BJ (cell line): ENCODE results near the gene DHX35. TPM values are rescaled to one million over a fixed set of nuclear protein-coding genes. Genes with fewer than 3 reads are reported as not detected.

ENCODE experiments used
- CTCF ChIA-PET: fragments of 350-600 bp; formaldehyde crosslinking; extraction: SDS; loops from one replicate; lab custom pipeline; 2021; ENCODE audit warnings: antibody characterized with exemption, inconsistent platforms; lab: Yijun Ruan, JAX
- POLR2A ChIA-PET: fragments of 300-600 bp; sonication (Branson Sonifier 250); formaldehyde crosslinking; extraction: SDS; loops from one replicate; lab custom pipeline; 2021; ENCODE audit warnings: antibody characterized with exemption; lab: Charles Lee
- DNase-seq: peaks from one replicate; pipeline ENCODE4 v3.0.0-alpha.2; 2011; ENCODE audit warnings: low read depth
- H3K27me3 ChIP-seq: 2 replicates; pipeline ENCODE4 v1.6.0; 2011; ENCODE audit warnings: low read length; ENCODE audit not compliant: control insufficient read depth, insufficient read depth
- H3K36me3 ChIP-seq: 2 replicates; pipeline ENCODE4 v1.5.1; 2011; ENCODE audit warnings: low read length; ENCODE audit not compliant: control insufficient read depth, insufficient read depth
- H3K4me3 ChIP-seq: 2 replicates; pipeline ENCODE4 v1.5.1; 2011; ENCODE audit warnings: low read depth, mild to moderate bottlenecking, control low read depth, low read length
- CTCF ChIP-seq: IDR thresholded peaks from 2 replicates; pipeline ENCODE4 v1.5.1; 2011; ENCODE audit warnings: low read depth, mild to moderate bottlenecking, control low read depth, inconsistent platforms, low read length, moderate library complexity; ENCODE audit not compliant: insufficient read depth
- polyA plus RNA-seq: library from polyadenylated mRNA; depleted of rRNA; stranded (reverse); fragments of >200 nt; gene quantifications from 2 replicates; pipeline ENCODE4 v1.2.3, GENCODE V29; 2011

DHX35 gene
- polyA plus RNA-seq, 1 experiment = 14.5 TPM

DNA sequence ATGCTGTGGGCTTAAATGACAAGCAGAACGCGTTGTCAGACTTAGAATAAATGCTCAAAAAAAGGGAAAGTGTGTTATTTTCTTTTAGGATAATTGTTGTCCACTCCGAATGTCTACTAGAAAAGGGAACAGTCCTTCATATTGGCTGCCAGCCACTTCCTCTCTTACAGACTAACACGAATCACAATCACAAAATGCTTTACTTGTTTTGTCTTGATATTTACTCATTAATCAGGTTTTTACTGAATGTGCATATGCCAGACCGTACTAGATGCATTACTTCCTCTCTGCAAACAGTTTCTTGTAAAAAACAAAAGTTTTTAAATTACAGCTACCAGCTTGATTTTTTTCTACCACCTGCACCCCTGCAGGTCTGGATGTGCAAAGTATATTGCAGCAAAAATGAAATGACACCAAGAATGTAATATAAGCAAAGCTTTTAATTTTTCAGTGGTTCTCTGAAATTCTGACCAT is 821 bp downstream of the DHX35 start:
- H3K27me3 ChIP-seq = no peaks in the 10 kb centered on the region
- ChIA-PET POLR2A (interaction anchor here (0.6 kb wide), 1 partner anchor 33 kb away, joined by 8 read pairs; no protein-coding TSS in a partner anchor), CTCF (interaction anchor here (0.9 to 3.0 kb wide), 8 partner anchors 10 to 87 kb away, joined by 3 to 11 read pairs (median 4); partner anchors contain the start of gene FAM83D)
- TF ChIP-seq CTCF = no peak
- no peaks in the 10 kb centered on the region for H3K36me3 ChIP-seq
- peak overlapping the region; percentile 87 for H3K4me3 ChIP-seq
- DNase-seq = no peak

GRCh38 chr20:38963745-38964144 is 1.6 kb downstream of the DHX35 start:
- no peaks in the 10 kb centered on the region for H3K36me3 ChIP-seq
- no peak for DNase-seq
- ChIA-PET CTCF (interaction anchor here (1.7 to 2.2 kb wide), 3 partner anchors 9 to 86 kb away, joined by 3 to 6 read pairs (median 4); no protein-coding TSS in a partner anchor), POLR2A (interaction anchor here (0.6 kb wide), 1 partner anchor 32 kb away, joined by 8 read pairs; no protein-coding TSS in a partner anchor)
- no peak overlapping the region for H3K4me3 ChIP-seq
- TF ChIP-seq CTCF = no peak
- no peaks in the 10 kb centered on the region for H3K27me3 ChIP-seq

GRCh38 chr20:38965264-38965663 is 3.1 kb downstream of the DHX35 start:
- DNase-seq = no peak
- Histone ChIP-seq H3K4me3 (no peak overlapping the region), H3K27me3 (no peaks in the 10 kb centered on the region), H3K36me3 (no peaks in the 10 kb centered on the region)
- CTCF ChIA-PET = interaction anchor here (1.4 to 2.2 kb wide), 3 partner anchors 39 to 84 kb away, joined by 3 to 6 read pairs (median 4); partner anchors contain the start of gene FAM83D
- POLR2A ChIA-PET = no interaction called here
- no peak for TF ChIP-seq CTCF

- ChIA-PET CTCF (interaction anchor here (2.3 kb wide), 1 partner anchor 82 kb away, joined by 9 read pairs; no protein-coding TSS in a partner anchor), POLR2A (no interaction called here)
- no peak for DNase-seq
- Histone ChIP-seq H3K36me3 (no peaks in the 10 kb centered on the region), H3K4me3 (no peak overlapping the region), H3K27me3 (no peaks in the 10 kb centered on the region)
- TF ChIP-seq CTCF = no peak
Measured at GRCh38 chr20:38968090-38968489, 5.9 kb downstream of the DHX35 start.

GRCh38 chr20:38969708-38970107 is 7.6 kb downstream of the DHX35 start:
- Histone ChIP-seq H3K27me3 (no peaks in the 10 kb centered on the region), H3K4me3 (no peak overlapping the region), H3K36me3 (no peaks in the 10 kb centered on the region)
- POLR2A ChIA-PET = interaction anchor here (1.0 kb wide), 1 partner anchor 12 kb away, joined by 6 read pairs; no protein-coding TSS in a partner anchor
- TF ChIP-seq CTCF = no peak
- CTCF ChIA-PET = interaction anchor here (1.0 to 2.3 kb wide), 2 partner anchors 43 to 80 kb away, joined by 3 to 9 read pairs; partner anchors contain the start of gene FAM83D
- no peak for DNase-seq
